Lower lobe of right lung (tissue), 2 donors: ENCODE results near the gene KCTD12. TPM values are rescaled to one million over a fixed set of nuclear protein-coding genes. Genes with fewer than 3 reads are reported as not detected.
A peak's percentile ranks its signal among the peaks of the same experiment; 100 is the strongest.

Experiments used
- ATAC-seq, 2 donors: fragments of 200-7000 bp; cut with Tn5 transposase; one replicate each; pipeline ENCODE4 v1.9.1; 2020 to 2022; ENCODE audit warnings: mild to moderate bottlenecking in 2 of 2, moderate library complexity in 2 of 2
- DNase-seq: peaks from one replicate; pipeline ENCODE4 v3.0.0-alpha.2; 2020
- H3K27ac ChIP-seq: fragments of 200-600 bp; one replicate; pipeline ENCODE4 v1.8.0; 2022
- H3K27me3 ChIP-seq: fragments of 200-600 bp; one replicate; pipeline ENCODE4 v1.8.0; 2022; ENCODE audit warnings: low read depth
- H3K36me3 ChIP-seq: fragments of 200-600 bp; one replicate; pipeline ENCODE4 v1.8.0; 2022; ENCODE audit warnings: mild to moderate bottlenecking
- H3K4me1 ChIP-seq: fragments of 200-600 bp; one replicate; pipeline ENCODE4 v1.8.0; 2022
- H3K4me3 ChIP-seq: fragments of 200-600 bp; one replicate; pipeline ENCODE4 v1.8.0; 2022; ENCODE audit warnings: mild to moderate bottlenecking
- H3K9me3 ChIP-seq: fragments of 200-600 bp; one replicate; pipeline ENCODE4 v1.8.0; 2022
- CTCF ChIP-seq: fragments of 200-600 bp; IDR thresholded peaks from one replicate; pipeline ENCODE4 v1.8.0; 2022; ENCODE audit warnings: antibody characterized with exemption, mild to moderate bottlenecking
- intact Hi-C: fragments of 100-400 bp; cut with DNase I; formaldehyde crosslinking; loops from one replicate; pipeline ENCODE4 v1.11.0; 2022
- total RNA-seq: library from RNA; stranded (reverse); fragmentation: NEBNext Ultra II Directional; extraction: Animal tissue kit (Norgen Biotek cat#: 25700); gene quantifications from one replicate; pipeline ENCODE4 v1.2.1, GENCODE V29; 2021
- donor health status: DM: no; HTN: yes; CAD: no; lungs with severe emphysema.

Gene KCTD12
- total RNA-seq, 1 donor from 2014 or later, result 162 TPM

GRCh38 chr13:76849493-76849892 is 36.7 kb downstream of the KCTD12 start:
- no peaks in the 10 kb centered on the region for H3K36me3 ChIP-seq

GRCh38 chr13:76848596-76848995 is 37.6 kb downstream of the KCTD12 start:
- intact Hi-C loops, result no loop called here
- Histone ChIP-seq H3K36me3 (no peaks in the 10 kb centered on the region), H3K27me3 (no peaks in the 10 kb centered on the region), H3K4me1 (no peaks in the 10 kb centered on the region), H3K27ac (no peak overlapping the region), H3K9me3 (no peaks in the 10 kb centered on the region), H3K4me3 (no peak overlapping the region)
- no peak for ATAC-seq
- TF ChIP-seq CTCF, result no peak
- peak; percentile 52 for DNase-seq

More at GRCh38 chr13:76849493-76849892, 36.7 kb downstream of the KCTD12 start:
- H3K4me3 ChIP-seq, result no peak overlapping the region
- H3K9me3 ChIP-seq, result no peaks in the 10 kb centered on the region
- H3K27me3 ChIP-seq, result no peaks in the 10 kb centered on the region
- intact Hi-C loops, result no loop called here
- no peak for ATAC-seq
- TF ChIP-seq CTCF, result no peak
- DNase-seq, result no peak
- no peak overlapping the region for H3K27ac ChIP-seq
- H3K4me1 ChIP-seq, result no peaks in the 10 kb centered on the region

- Histone ChIP-seq H3K9me3 (no peaks in the 10 kb centered on the region), H3K4me3 (no peak overlapping the region), H3K27me3 (no peaks in the 10 kb centered on the region), H3K36me3 (no peaks in the 10 kb centered on the region), H3K4me1 (no peaks in the 10 kb centered on the region), H3K27ac (no peak overlapping the region)
- no peak for TF ChIP-seq CTCF
- intact Hi-C loops, result no loop called here
- no peak for ATAC-seq
- DNase-seq, result no peak
Measured at GRCh38 chr13:76846363-76846762, 39.8 kb downstream of the KCTD12 start.

GRCh38 chr13:76845865-76846264 is 40.3 kb downstream of the KCTD12 start:
- intact Hi-C loops, result no loop called here

GRCh38 chr13:76845367-76845766 is 40.8 kb downstream of the KCTD12 start:
- ATAC-seq, result no peak
- Histone ChIP-seq H3K9me3 (no peaks in the 10 kb centered on the region), H3K27me3 (no peaks in the 10 kb centered on the region), H3K27ac (no peak overlapping the region), H3K4me1 (no peaks in the 10 kb centered on the region), H3K36me3 (no peaks in the 10 kb centered on the region), H3K4me3 (no peak overlapping the region)
- intact Hi-C loops, result no loop called here
- no peak for TF ChIP-seq CTCF
- no peak for DNase-seq

More at GRCh38 chr13:76845865-76846264, 40.3 kb downstream of the KCTD12 start:
- no peaks in the 10 kb centered on the region for H3K4me1 ChIP-seq
- no peak for TF ChIP-seq CTCF
- H3K27me3 ChIP-seq, result no peaks in the 10 kb centered on the region
- H3K36me3 ChIP-seq, result no peaks in the 10 kb centered on the region
- H3K9me3 ChIP-seq, result no peaks in the 10 kb centered on the region
- DNase-seq (no peak), ATAC-seq (no peak)
- H3K4me3 ChIP-seq, result no peak overlapping the region
- no peak overlapping the region for H3K27ac ChIP-seq

GRCh38 chr13:76837801-76838200 is 48.4 kb downstream of the KCTD12 start:
- Histone ChIP-seq H3K9me3 (no peaks in the 10 kb centered on the region), H3K27ac (no peak overlapping the region), H3K36me3 (no peaks in the 10 kb centered on the region), H3K27me3 (no peaks in the 10 kb centered on the region), H3K4me3 (no peak overlapping the region), H3K4me1 (no peaks in the 10 kb centered on the region)
- intact Hi-C loops, result no loop called here
- DNase-seq (no peak), ATAC-seq (no peak)
- TF ChIP-seq CTCF, result no peak
